Measurements from ENCODE around the gene CXorf58. TPM values are rescaled to one million over a fixed set of nuclear protein-coding genes. Genes with fewer than 3 reads are reported as not detected.

The CXorf58 gene
- total and polyA plus RNA-seq, 2 of the 8 experiments (the other 6 are each of a cell fraction or from before 2014, with no cell fraction given), result 0.05 TPM; not detected in 1

- no peak overlapping the region for H3K4me3 ChIP-seq (ENCODE audit: extremely low read depth in 1 of 4, insufficient read depth in 2 of 4, low read depth in 3 of 4, low read length in 4 of 4)
- H3K4me2 ChIP-seq (ENCODE audit: insufficient read depth in 1 of 2, low read depth in 2 of 2, low read length in 2 of 2), result no peak overlapping the region
- H3K79me2 ChIP-seq (ENCODE audit: control insufficient read depth in 1 of 2, insufficient read depth in 2 of 2, low read length in 2 of 2), result no peaks in the 10 kb centered on the region
- H3K4me1 ChIP-seq (replicated peaks in 1 of 4; ENCODE audit: control insufficient read depth in 3 of 4, insufficient read depth in 4 of 4, low read length in 3 of 4), result peaks cover 0 to 5% (median 0%) of the 10 kb centered on the region in 4 experiments; a peak in 1 of 7 replicates
- no peak overlapping the region for H4K91ac ChIP-seq (replicated peaks; ENCODE audit: insufficient read length, low read length)
- H3K23ac ChIP-seq (ENCODE audit: insufficient read length), result no peak overlapping the region
- H4K20me1 ChIP-seq (replicated peaks in 1 of 2; ENCODE audit: control insufficient read depth in 1 of 2, insufficient read depth in 2 of 2, low read length in 2 of 2), result no peaks in the 10 kb centered on the region
- H3K9ac ChIP-seq (replicated peaks in 1 of 4; ENCODE audit: extremely low read depth in 1 of 4, low read depth in 3 of 4, low read length in 3 of 4), result no peak overlapping the region
- no peaks in the 10 kb centered on the region for H3K27me3 ChIP-seq (replicated peaks in 1 of 4; ENCODE audit: control insufficient read depth in 3 of 4, extremely low read depth in 1 of 4, insufficient read depth in 3 of 4, low read length in 3 of 4)
- no peak overlapping the region for H3K56ac ChIP-seq (replicated peaks; ENCODE audit: insufficient read length, low read depth, low read length)
- no peak overlapping the region for H2BK20ac ChIP-seq (ENCODE audit: low read length)
- H3K18ac ChIP-seq (ENCODE audit: extremely low read depth, low read length), result no peak overlapping the region
- H2AFZ ChIP-seq (ENCODE audit: low read length), result no peak overlapping the region
- H3K36me3 ChIP-seq (ENCODE audit: control insufficient read depth in 2 of 4, insufficient read depth in 4 of 4, low read length in 3 of 4), result no peaks in the 10 kb centered on the region
- H4K5ac ChIP-seq (ENCODE audit: insufficient read length, low read depth, low read length), result no peak overlapping the region
- H2AK5ac ChIP-seq (ENCODE audit: low read depth, low read length), result no peak overlapping the region
- no peaks in the 10 kb centered on the region for H3K79me1 ChIP-seq (ENCODE audit: low read depth, low read length)
- H3K23me2 ChIP-seq (ENCODE audit: low read depth, low read length), result no peaks in the 10 kb centered on the region
- FAIRE-seq (no peak), DNase-seq (ENCODE audit: low read depth in 1 of 2, low spot score in 2 of 2) (no peak)
- no peak overlapping the region for H3K4ac ChIP-seq (replicated peaks; ENCODE audit: insufficient read length, low read depth, low read length)
- H3K14ac ChIP-seq (ENCODE audit: insufficient read length), result no peak overlapping the region
- no peak overlapping the region for H2BK12ac ChIP-seq (ENCODE audit: low read depth, low read length)
- 62% methylated on average over 3 of the region's 4 CpGs; no CpG with 5 or more reads in 1 of the 2 experiments for WGBS, 2 experiments (ENCODE audit: extremely low coverage in 1 of 2, insufficient coverage in 1 of 2, insufficient read length in 1 of 2, insufficient replicate concordance in 2 of 2, low coverage in 1 of 2, low lambda C conversion rate in 2 of 2, missing lambda C conversion rate in 1 of 2)
- H2BK5ac ChIP-seq (ENCODE audit: low read depth, low read length), result no peak overlapping the region
- H2BK120ac ChIP-seq (replicated peaks; ENCODE audit: low read depth, low read length), result no peak overlapping the region
- CTCF ChIA-PET (ENCODE audit: partially characterized antibody), result no interaction called here
- POLR2A ChIA-PET (ENCODE audit: partially characterized antibody), result no interaction called here
- H2BK15ac ChIP-seq (ENCODE audit: low read length), result no peak overlapping the region
- H3K9me3 ChIP-seq (ENCODE audit: insufficient read depth in 2 of 2, low read depth in 1 of 2, low read length in 1 of 2), result no peaks in the 10 kb centered on the region
- H4K8ac ChIP-seq (ENCODE audit: extremely low read depth, insufficient read depth, low read length), result no peak overlapping the region
- no peak overlapping the region for H3K27ac ChIP-seq (ENCODE audit: low read depth, low read length)
- TF ChIP-seq KDM4A (IDR thresholded peaks at IDR 0.05; ENCODE audit: low read depth, low read length, severe bottlenecking) (no peak), NANOG (IDR thresholded peaks at IDR 0.05; ENCODE audit: insufficient read depth, low read depth, low read length, poor library complexity, severe bottlenecking) (no peak), POLR2A (IDR thresholded peaks at IDR 0.05; ENCODE audit: control extremely low read depth in 1 of 2, low read depth in 2 of 2, low read length in 2 of 2) (no peak), ZNF274 (IDR thresholded peaks at IDR 0.05; ENCODE audit: borderline replicate concordance, extremely low read depth, low read length) (no peak), BACH1 (IDR thresholded peaks at IDR 0.05; ENCODE audit: low read length) (no peak)
Measured at GRCh38 chrX:23954396-23954795, 46.6 kb downstream of the CXorf58 start.
